GM21526 (cell line): ENCODE measurements around the gene PIWIL1.

ENCODE experiments used
- ATAC-seq: cut with Tn5 transposase; IDR thresholded peaks from one replicate; pipeline ENCODE4 v1.9.1; 2021; ENCODE audit warnings: moderate library complexity; ENCODE audit not compliant: unreplicated experiment, low FRiP score

PIWIL1 gene

GRCh38 chr12:130421896-130422295, 84.2 kb downstream of the PIWIL1 start:
- ATAC-seq, result no peak
